ENCODE data around the gene NOTCH1.

GRCh38 chr9:136462664-136463063, 83.2 kb downstream of the NOTCH1 start:
- no peak for TF ChIP-seq POLR2A (IDR thresholded peaks at IDR 0.05)
- TF ChIP-seq CTCF (IDR thresholded peaks at IDR 0.05): no peak

All from thyroid gland (tissue), 4 donors.